Measurements from ENCODE around the gene WDR4. TPM values are rescaled to one million over a fixed set of nuclear protein-coding genes. Genes with fewer than 3 reads are reported as not detected.
A peak's percentile ranks its signal among the peaks of the same experiment; 100 is the strongest.
"Not testable (repeated sequence)": the region's sequence is repeated elsewhere in the genome, so short reads cannot be mapped to it uniquely, and the experiment has no call there.

The WDR4 gene
- total RNA-seq, 1 donor from 2014 or later: 15.7 TPM

- TF ChIP-seq CTCF (IDR thresholded peaks at IDR 0.05; ENCODE audit: partially characterized antibody, unreplicated experiment): no peak
Observed at GRCh38 chr21:42892582-42892930, 13.2 kb upstream of the WDR4 start.

GRCh38 chr21:42887326-42887725 is 8.0 kb upstream of the WDR4 start:
- no peak for DNase-seq
- H3K36me3 Mint-ChIP-seq (ENCODE audit: unreplicated experiment): no peaks in the 10 kb centered on the region
- no peak overlapping the region for H3K27ac Mint-ChIP-seq (ENCODE audit: unreplicated experiment)
- TF ChIP-seq CTCF (IDR thresholded peaks at IDR 0.05; ENCODE audit: partially characterized antibody, unreplicated experiment): no peak
- peaks cover under 1% of the 10 kb centered on the region for H3K4me1 Mint-ChIP-seq (ENCODE audit: low read depth, unreplicated experiment)
- H3K27me3 Mint-ChIP-seq (ENCODE audit: unreplicated experiment): peaks cover under 1% of the 10 kb centered on the region
- no peak overlapping the region for H3K4me3 Mint-ChIP-seq (ENCODE audit: unreplicated experiment)
- H3K9me3 Mint-ChIP-seq (ENCODE audit: unreplicated experiment): peaks cover 1% of the 10 kb centered on the region

More at GRCh38 chr21:42892582-42892930, 13.2 kb upstream of the WDR4 start:
- Mint-ChIP-seq H3K4me1 (ENCODE audit: low read depth, unreplicated experiment) (peaks cover 4% of the 10 kb centered on the region), H3K9me3 (ENCODE audit: unreplicated experiment) (peaks cover 1% of the 10 kb centered on the region), H3K27me3 (ENCODE audit: unreplicated experiment) (peaks cover 2% of the 10 kb centered on the region), H3K27ac (ENCODE audit: unreplicated experiment) (peak overlapping the region; percentile 96), H3K36me3 (ENCODE audit: unreplicated experiment) (no peaks in the 10 kb centered on the region), H3K4me3 (ENCODE audit: unreplicated experiment) (peak overlapping the region; percentile 86)
- DNase-seq: no peak

- no peaks in the 10 kb centered on the region for H3K36me3 Mint-ChIP-seq (ENCODE audit: unreplicated experiment)
- no peak overlapping the region for H3K4me3 Mint-ChIP-seq (ENCODE audit: unreplicated experiment)
- H3K27ac Mint-ChIP-seq (ENCODE audit: unreplicated experiment): no peak overlapping the region
- H3K4me1 Mint-ChIP-seq (ENCODE audit: low read depth, unreplicated experiment): peaks cover 9% of the 10 kb centered on the region
- no peak for DNase-seq
- peaks cover 5% of the 10 kb centered on the region for H3K9me3 Mint-ChIP-seq (ENCODE audit: unreplicated experiment)
- no peak for TF ChIP-seq CTCF (IDR thresholded peaks at IDR 0.05; ENCODE audit: partially characterized antibody, unreplicated experiment)
- H3K27me3 Mint-ChIP-seq (ENCODE audit: unreplicated experiment): peaks cover 4% of the 10 kb centered on the region
Observed at GRCh38 chr21:42883921-42884320, 4.6 kb upstream of the WDR4 start.

GRCh38 chr21:42880352-42880751 is 1.0 kb upstream of the WDR4 start:
- no peak for TF ChIP-seq CTCF (IDR thresholded peaks at IDR 0.05; ENCODE audit: partially characterized antibody, unreplicated experiment)
- Mint-ChIP-seq H3K4me1 (ENCODE audit: low read depth, unreplicated experiment) (peaks cover 16% of the 10 kb centered on the region), H3K9me3 (ENCODE audit: unreplicated experiment) (peaks cover 10% of the 10 kb centered on the region), H3K4me3 (ENCODE audit: unreplicated experiment) (peak overlapping the region; percentile 99), H3K36me3 (ENCODE audit: unreplicated experiment) (no peaks in the 10 kb centered on the region), H3K27me3 (ENCODE audit: unreplicated experiment) (peaks cover 8% of the 10 kb centered on the region), H3K27ac (ENCODE audit: unreplicated experiment) (peak overlapping the region; percentile 94)
- DNase-seq: no peak

- Mint-ChIP-seq H3K27me3 (ENCODE audit: unreplicated experiment) (peaks cover 8% of the 10 kb centered on the region), H3K27ac (ENCODE audit: unreplicated experiment) (peak overlapping the region; percentile 89), H3K9me3 (ENCODE audit: unreplicated experiment) (peaks cover 10% of the 10 kb centered on the region), H3K36me3 (ENCODE audit: unreplicated experiment) (no peaks in the 10 kb centered on the region), H3K4me3 (ENCODE audit: unreplicated experiment) (peak overlapping the region; percentile 95), H3K4me1 (ENCODE audit: low read depth, unreplicated experiment) (peaks cover 16% of the 10 kb centered on the region)
- no peak for DNase-seq
- TF ChIP-seq CTCF (IDR thresholded peaks at IDR 0.05; ENCODE audit: partially characterized antibody, unreplicated experiment): no peak
Observed at GRCh38 chr21:42878678-42878992, 704 bp downstream of the WDR4 start.

GRCh38 chr21:42875811-42876210 is 3.5 kb downstream of the WDR4 start:
- not testable (repeated sequence) for H3K27ac Mint-ChIP-seq (ENCODE audit: unreplicated experiment); H3K4me3 Mint-ChIP-seq (ENCODE audit: unreplicated experiment); H3K27me3 Mint-ChIP-seq (ENCODE audit: unreplicated experiment); H3K36me3 Mint-ChIP-seq (ENCODE audit: unreplicated experiment); DNase-seq
- Mint-ChIP-seq H3K4me1 (ENCODE audit: low read depth, unreplicated experiment) (peaks cover 12% of the 10 kb centered on the region), H3K9me3 (ENCODE audit: unreplicated experiment) (peaks cover 11% of the 10 kb centered on the region)
